Vagina (tissue), 2 donors: ENCODE measurements around the gene FAM3C. TPM values are rescaled to one million over a fixed set of nuclear protein-coding genes. Genes with fewer than 3 reads are reported as not detected.

ENCODE experiments used
- DNase-seq, 2 donors: peaks; one replicate each; pipeline ENCODE4 v3.0.0-alpha.2; 2017; ENCODE audit errors: extremely low spot score in 2 of 2
- H3K27ac ChIP-seq: fragments of 200-600 bp; sonication (generic); one replicate; pipeline ENCODE4 v1.5.1; 2019
- H3K27me3 ChIP-seq: fragments of 200-600 bp; sonication (generic); one replicate; pipeline ENCODE4 v1.5.1; 2019
- H3K36me3 ChIP-seq, 2 donors: fragments of 200-600 bp; sonication (generic); one replicate each; pipeline ENCODE4 v1.5.1; 2017 to 2019
- H3K4me1 ChIP-seq: fragments of 200-600 bp; sonication (generic); one replicate; pipeline ENCODE4 v1.5.1; 2019
- H3K4me3 ChIP-seq, 2 donors: fragments of 200-600 bp; sonication (generic); 1 replicate in 1 of 2; 2 replicates in 1 of 2; pipeline ENCODE4 v1.5.1; 2016 to 2019
- H3K9me3 ChIP-seq: fragments of 200-600 bp; sonication (generic); one replicate; pipeline ENCODE4 v1.5.1; 2019
- POLR2A ChIP-seq, 2 donors: fragments of 450-650 bp; IDR thresholded peaks; one replicate each; pipeline ENCODE4 v1.6.1; 2017; ENCODE audit warnings: antibody characterized with exemption in 2 of 2, mild to moderate bottlenecking in 2 of 2, moderate library complexity in 2 of 2
- POLR2AphosphoS5 ChIP-seq, 2 donors: sonication (generic); formaldehyde crosslinking; IDR thresholded peaks; one replicate each; pipeline ENCODE4 v1.9.0; 2017; ENCODE audit warnings: antibody characterized with exemption in 2 of 2, mild to moderate bottlenecking in 2 of 2, low read depth in 1 of 2; ENCODE audit not compliant: insufficient read depth in 1 of 2
- intact Hi-C: fragments of 100-400 bp; cut with DNase I; formaldehyde crosslinking; loops from one replicate; pipeline ENCODE4 v1.15.1; 2023
- total RNA-seq: library from RNA; depleted of rRNA; stranded (reverse); fragments of >200 nt; gene quantifications from one replicate; pipeline ENCODE4 v1.2.3, GENCODE V29; 2016
- TF ChIP-seq, protein P1 (sequence below), 3 experiments: fragments of 450-650 bp in 2 of 3; fragments of 200-600 bp in 1 of 3; sonication (generic) in 1 of 3; IDR thresholded peaks; one replicate each; pipeline ENCODE4 v1.5.1; 2017 to 2019; ENCODE audit warnings: antibody characterized with exemption in 3 of 3, mild to moderate bottlenecking in 2 of 3, moderate library complexity in 2 of 3

FAM3C gene
- total RNA-seq, 1 donor from 2014 or later: 36.1 TPM

DNA sequence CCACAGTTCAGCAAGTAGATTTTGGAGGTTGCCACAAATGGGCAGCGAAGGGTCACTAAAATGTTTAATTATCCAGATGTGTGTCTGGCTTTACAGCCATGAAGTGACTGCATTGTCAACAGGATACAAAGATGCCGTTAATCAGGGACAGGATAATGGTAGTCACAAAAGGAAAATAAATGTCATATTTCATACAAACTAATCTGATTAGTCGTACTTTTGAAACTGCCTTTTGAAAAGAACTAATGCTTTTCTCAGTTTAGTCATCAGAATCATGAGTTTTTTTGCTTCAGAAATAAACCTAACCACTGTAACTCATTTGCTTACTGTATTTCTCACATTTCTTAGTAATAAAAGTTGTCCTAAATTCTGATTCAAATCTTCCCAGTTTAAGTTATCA is 89.5 kb downstream of the FAM3C start:
- no peak overlapping the region for H3K27ac ChIP-seq
- no peaks in the 10 kb centered on the region for H3K36me3 ChIP-seq
- intact Hi-C loops: no loop called here

GRCh38 chr7:121305109-121305508 is 91.0 kb downstream of the FAM3C start:
- no peaks in the 10 kb centered on the region for H3K36me3 ChIP-seq
- TF ChIP-seq, protein P1, sequence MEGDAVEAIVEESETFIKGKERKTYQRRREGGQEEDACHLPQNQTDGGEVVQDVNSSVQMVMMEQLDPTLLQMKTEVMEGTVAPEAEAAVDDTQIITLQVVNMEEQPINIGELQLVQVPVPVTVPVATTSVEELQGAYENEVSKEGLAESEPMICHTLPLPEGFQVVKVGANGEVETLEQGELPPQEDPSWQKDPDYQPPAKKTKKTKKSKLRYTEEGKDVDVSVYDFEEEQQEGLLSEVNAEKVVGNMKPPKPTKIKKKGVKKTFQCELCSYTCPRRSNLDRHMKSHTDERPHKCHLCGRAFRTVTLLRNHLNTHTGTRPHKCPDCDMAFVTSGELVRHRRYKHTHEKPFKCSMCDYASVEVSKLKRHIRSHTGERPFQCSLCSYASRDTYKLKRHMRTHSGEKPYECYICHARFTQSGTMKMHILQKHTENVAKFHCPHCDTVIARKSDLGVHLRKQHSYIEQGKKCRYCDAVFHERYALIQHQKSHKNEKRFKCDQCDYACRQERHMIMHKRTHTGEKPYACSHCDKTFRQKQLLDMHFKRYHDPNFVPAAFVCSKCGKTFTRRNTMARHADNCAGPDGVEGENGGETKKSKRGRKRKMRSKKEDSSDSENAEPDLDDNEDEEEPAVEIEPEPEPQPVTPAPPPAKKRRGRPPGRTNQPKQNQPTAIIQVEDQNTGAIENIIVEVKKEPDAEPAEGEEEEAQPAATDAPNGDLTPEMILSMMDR (IDR thresholded peaks at IDR 0.05): no peak
- TF ChIP-seq POLR2AphosphoS5 (IDR thresholded peaks at IDR 0.05; ENCODE audit: insufficient read depth in 1 of 2, low read depth in 1 of 2) (no peak), POLR2A (IDR thresholded peaks at IDR 0.05) (no peak)
- H3K27me3 ChIP-seq: no peaks in the 10 kb centered on the region
- H3K4me3 ChIP-seq: no peak overlapping the region
- H3K27ac ChIP-seq: no peak overlapping the region
- H3K9me3 ChIP-seq: no peaks in the 10 kb centered on the region
- peaks cover 9% of the 10 kb centered on the region for H3K4me1 ChIP-seq
- no peak for DNase-seq
- intact Hi-C loops: no loop called here

More for the DNA sequence above, 89.5 kb downstream of the FAM3C start:
- no peaks in the 10 kb centered on the region for H3K27me3 ChIP-seq
- DNase-seq: no peak
- H3K4me1 ChIP-seq: no peaks in the 10 kb centered on the region
- TF ChIP-seq, protein P1 (IDR thresholded peaks at IDR 0.05): no peak
- no peak for TF ChIP-seq POLR2A (IDR thresholded peaks at IDR 0.05)
- H3K4me3 ChIP-seq: no peak overlapping the region
- no peaks in the 10 kb centered on the region for H3K9me3 ChIP-seq

GRCh38 chr7:121304102-121304658 is 91.9 kb downstream of the FAM3C start:
- no peak for TF ChIP-seq POLR2A (IDR thresholded peaks at IDR 0.05)
- TF ChIP-seq, protein P1 (IDR thresholded peaks at IDR 0.05): no peak
- H3K4me3 ChIP-seq: no peak overlapping the region

DNA sequence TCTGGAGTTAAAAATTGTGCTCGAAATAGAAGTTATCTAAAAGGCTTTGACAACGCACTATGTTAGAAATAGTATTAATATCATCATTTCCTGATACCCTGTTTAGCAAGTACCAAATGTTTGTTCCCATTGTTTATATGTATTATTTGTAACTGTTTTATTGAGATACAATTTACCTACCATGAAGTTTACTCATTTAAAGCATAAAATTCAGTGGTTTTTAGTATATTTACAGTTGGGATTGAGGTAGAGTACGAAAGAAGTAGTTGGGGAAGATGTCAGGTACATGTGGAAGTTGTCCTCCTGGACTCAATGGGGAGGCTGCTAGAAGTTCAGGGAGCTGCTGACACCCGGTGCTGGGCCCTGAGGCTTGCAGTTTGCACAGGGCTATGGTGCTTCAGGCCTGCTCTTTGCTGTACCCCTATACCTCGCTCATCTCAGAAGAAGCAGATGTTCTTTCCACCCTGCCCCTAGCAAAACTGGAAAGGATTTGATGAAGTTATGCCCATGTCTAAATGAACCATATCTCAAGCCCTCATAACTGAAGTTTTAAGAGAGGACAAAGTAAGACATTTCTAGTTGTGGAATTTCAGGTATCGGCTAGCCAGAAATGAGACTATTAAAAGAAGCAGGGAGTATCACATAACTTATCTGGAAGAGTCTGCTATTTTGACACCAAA is 92.5 kb downstream of the FAM3C start:
- TF ChIP-seq, protein P1 (IDR thresholded peaks at IDR 0.05): no peak
- TF ChIP-seq POLR2AphosphoS5 (IDR thresholded peaks at IDR 0.05; ENCODE audit: insufficient read depth in 1 of 2, low read depth in 1 of 2) (no peak), POLR2A (IDR thresholded peaks at IDR 0.05) (no peak)

More at GRCh38 chr7:121304102-121304658, 91.9 kb downstream of the FAM3C start:
- H3K36me3 ChIP-seq: no peaks in the 10 kb centered on the region
- H3K27ac ChIP-seq: no peak overlapping the region
- H3K4me1 ChIP-seq: peaks cover 9% of the 10 kb centered on the region
- no peaks in the 10 kb centered on the region for H3K9me3 ChIP-seq
- intact Hi-C loops: no loop called here
- DNase-seq: no peak
- H3K27me3 ChIP-seq: no peaks in the 10 kb centered on the region

DNA sequence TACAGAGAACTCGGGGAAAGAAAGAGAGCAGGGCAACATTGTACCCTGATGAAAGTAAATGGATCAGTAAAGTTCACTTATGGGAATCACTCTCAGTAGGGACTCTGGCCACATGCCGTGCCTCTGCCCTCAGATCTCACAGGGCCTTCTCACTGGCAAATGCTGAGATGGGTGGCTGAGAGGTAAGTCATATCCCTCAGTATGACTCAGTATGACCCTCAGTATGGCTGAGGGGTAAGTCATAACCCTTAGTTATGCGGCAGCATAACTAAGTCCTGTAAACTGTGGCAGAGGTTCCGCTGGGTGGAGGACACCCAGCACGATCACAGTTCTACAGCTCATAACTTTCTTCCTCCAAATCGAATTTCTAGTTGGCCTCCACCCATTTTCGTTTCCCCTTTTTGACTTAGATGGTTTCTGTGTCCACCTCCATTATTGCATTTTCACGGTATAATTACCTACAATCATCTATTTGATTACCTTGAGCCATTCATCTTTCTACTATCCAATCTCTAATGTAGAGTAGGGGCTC is 93.8 kb downstream of the FAM3C start:
- peaks cover 9% of the 10 kb centered on the region for H3K4me1 ChIP-seq
- intact Hi-C loops: no loop called here
- no peaks in the 10 kb centered on the region for H3K27me3 ChIP-seq
- no peak overlapping the region for H3K27ac ChIP-seq
- TF ChIP-seq POLR2A (IDR thresholded peaks at IDR 0.05) (no peak), POLR2AphosphoS5 (IDR thresholded peaks at IDR 0.05; ENCODE audit: insufficient read depth in 1 of 2, low read depth in 1 of 2) (no peak)
- TF ChIP-seq, protein P1 (IDR thresholded peaks at IDR 0.05): no peak
- H3K36me3 ChIP-seq: no peaks in the 10 kb centered on the region
- H3K4me3 ChIP-seq: no peak overlapping the region
- H3K9me3 ChIP-seq: no peaks in the 10 kb centered on the region
- no peak for DNase-seq

More for the DNA sequence above, 92.5 kb downstream of the FAM3C start:
- intact Hi-C loops: no loop called here
- H3K36me3 ChIP-seq: no peaks in the 10 kb centered on the region
- DNase-seq: no peak
- H3K9me3 ChIP-seq: no peaks in the 10 kb centered on the region
- no peaks in the 10 kb centered on the region for H3K27me3 ChIP-seq
- H3K4me3 ChIP-seq: no peak overlapping the region
- peaks cover 9% of the 10 kb centered on the region for H3K4me1 ChIP-seq
- H3K27ac ChIP-seq: no peak overlapping the region
